HCT116 (cell line): ENCODE data around the gene CD164. TPM values are rescaled to one million over a fixed set of nuclear protein-coding genes. Genes with fewer than 3 reads are reported as not detected.
"Not testable (repeated sequence)": the region's sequence is repeated elsewhere in the genome, so short reads cannot be mapped to it uniquely, and the experiment has no call there.

Experiments used
- ATAC-seq: fragments of 200-7000 bp; cut with Tn5 transposase; 2 replicates; pipeline ENCODE4 v1.9.1; 2020; ENCODE audit warnings: mild to moderate bottlenecking, moderate library complexity
- BruUV-seq: library from RNA; stranded (reverse); fragments of 400-500 nt; replicated peaks from 2 replicates; lab custom pipeline; 2021; lab: Mats Ljungman, UMichigan
- CTCF ChIA-PET: fragments of 300-600 bp; sonication (Branson Sonifier 250); formaldehyde crosslinking; loops from one replicate; lab custom pipeline; 2021; ENCODE audit warnings: antibody characterized with exemption; lab: Charles Lee
- POLR2A ChIA-PET: fragments of 300-600, 350-600 bp; sonication (Branson Sonifier 250); formaldehyde crosslinking; loops from one replicate; lab custom pipeline; 2021; ENCODE audit warnings: antibody characterized with exemption; lab: Charles Lee
- RAD21 ChIA-PET, 2 experiments: fragments of 300-600 bp; sonication (Branson Sonifier 250); formaldehyde crosslinking; loops; one replicate each; lab custom pipeline; 2023; ENCODE audit warnings: low total read pairs in 2 of 2; ENCODE audit not compliant: uncharacterized antibody in 2 of 2, unreplicated experiment in 2 of 2, low non-redundant PET in 1 of 2; lab: Charles Lee
- DNase-seq: peaks from one replicate; pipeline ENCODE4 v3.0.0-alpha.2; 2010; ENCODE audit warnings: low read depth, low spot score
- H2AFZ ChIP-seq: fragments of 200-600 bp; shearing (Covaris generic), sonication (generic); 2 replicates; pipeline ENCODE4 v1.6.1; 2017; ENCODE audit warnings: low read depth, mixed run types, mixed read lengths, antibody characterized with exemption, low read length; ENCODE audit not compliant: poor library complexity, severe bottlenecking
- H3K27ac ChIP-seq: 2 replicates; pipeline ENCODE4 v1.5.1; 2012; ENCODE audit warnings: low read depth, low read length
- H3K27me3 ChIP-seq: fragments of 200-600 bp; sonication (generic); 2 replicates; pipeline ENCODE4 v1.6.1; 2016; ENCODE audit warnings: mixed run types, low read length, mixed read lengths; ENCODE audit not compliant: insufficient read depth
- H3K36me3 ChIP-seq, 2 experiments: fragments of 200-500 bp in 1 of 2; fragments of 200-600 bp in 1 of 2; sonication (Bioruptor generic) in 1 of 2; sonication (generic) in 1 of 2; 2 replicates each; pipeline versions ENCODE4 v1.5.1 to v1.6.1; 2014 to 2016; ENCODE audit warnings: low read length in 2 of 2, inconsistent platforms in 1 of 2, mixed read lengths in 1 of 2, mixed run types in 1 of 2; ENCODE audit not compliant: insufficient read depth in 2 of 2, control insufficient read depth in 1 of 2
- H3K4me1 ChIP-seq, 2 experiments: fragments of 200-600 bp in 1 of 2; sonication (generic) in 1 of 2; 2 replicates each; pipeline versions ENCODE4 v1.5.1 to v1.6.1; 2012 to 2017; ENCODE audit warnings: low read length in 2 of 2, inconsistent platforms in 1 of 2, mild to moderate bottlenecking in 1 of 2, mixed read lengths in 1 of 2, mixed run types in 1 of 2, moderate library complexity in 1 of 2; ENCODE audit not compliant: insufficient read depth in 2 of 2, control insufficient read depth in 1 of 2
- H3K4me2 ChIP-seq: fragments of 200-600 bp; sonication (generic); 2 replicates; pipeline ENCODE4 v1.6.1; 2017; ENCODE audit warnings: mixed run types, low read length, mixed read lengths
- H3K4me3 ChIP-seq, 2 experiments: fragments of 200-600 bp in 1 of 2; sonication (generic) in 1 of 2; replicated peaks in 1 of 2; 2 replicates each; pipeline ENCODE4 v1.5.1; 2011 to 2016; ENCODE audit warnings: low read length in 2 of 2, control low read depth in 1 of 2, low read depth in 1 of 2, mild to moderate bottlenecking in 1 of 2, mixed read lengths in 1 of 2, mixed run types in 1 of 2
- H3K79me2 ChIP-seq: fragments of 200-600 bp; sonication (generic); 2 replicates; pipeline ENCODE4 v1.6.1; 2017; ENCODE audit warnings: mild to moderate bottlenecking, mixed run types, low read length, moderate library complexity, mixed read lengths; ENCODE audit not compliant: insufficient read depth
- H3K9ac ChIP-seq: fragments of 200-600 bp; sonication (generic); 2 replicates; pipeline ENCODE4 v1.6.1; 2016; ENCODE audit warnings: low read length, mixed read lengths
- H3K9me2 ChIP-seq: fragments of 200-600 bp; sonication (generic), shearing (Covaris generic); 2 replicates; pipeline ENCODE4 v1.6.1; 2017; ENCODE audit warnings: mixed run types, mild to moderate bottlenecking, moderate library complexity; ENCODE audit not compliant: insufficient read depth
- H3K9me3 ChIP-seq, 2 experiments: fragments of 200-500 bp in 1 of 2; fragments of 200-600 bp in 1 of 2; sonication (Bioruptor generic) in 1 of 2; sonication (generic) in 1 of 2; 2 replicates each; pipeline ENCODE4 v1.6.1; 2014 to 2017; ENCODE audit warnings: low read length in 2 of 2, mixed read lengths in 2 of 2, inconsistent platforms in 1 of 2, low read depth in 1 of 2, mild to moderate bottlenecking in 1 of 2, mixed run types in 1 of 2, moderate library complexity in 1 of 2; ENCODE audit not compliant: control insufficient read depth in 1 of 2, insufficient read depth in 1 of 2
- H4K20me1 ChIP-seq: fragments of 200-600 bp; sonication (generic), shearing (Covaris generic); 2 replicates; pipeline ENCODE4 v1.6.1; 2017; ENCODE audit warnings: mixed run types, mild to moderate bottlenecking, moderate library complexity; ENCODE audit not compliant: insufficient read depth
- CBX3 ChIP-seq: IDR thresholded peaks from 2 replicates; pipeline ENCODE4 v1.6.1; 2012; ENCODE audit warnings: low read depth
- CEBPB ChIP-seq: IDR thresholded peaks from 2 replicates; pipeline ENCODE4 v1.6.1; 2012; ENCODE audit warnings: low read depth
- MAX ChIP-seq: IDR thresholded peaks from 2 replicates; pipeline ENCODE4 v1.6.1; 2012
- POLR2AphosphoS5 ChIP-seq: IDR thresholded peaks from 2 replicates; pipeline ENCODE4 v1.6.1; 2011; ENCODE audit warnings: mild to moderate bottlenecking, low read depth, low read length, moderate library complexity
- RAD21 ChIP-seq: IDR thresholded peaks from 2 replicates; pipeline ENCODE4 v1.6.1; 2012; ENCODE audit warnings: low read depth, mild to moderate bottlenecking
- SP1 ChIP-seq: IDR thresholded peaks from 2 replicates; pipeline ENCODE4 v1.6.1; 2012; ENCODE audit warnings: low read depth
- ZFX ChIP-seq: fragments of 450-650 bp; IDR thresholded peaks from 2 replicates; pipeline ENCODE4 v1.6.1; 2017
- intact Hi-C: fragments of 100-400 bp; cut with micrococcal nuclease; formaldehyde crosslinking; loops from 2 replicates; pipeline ENCODE4 v1.10.0; 2022
- total RNA-seq: library from RNA; stranded (reverse); gene quantifications from one replicate; pipeline ENCODE4 v1.2.1, GENCODE V29; 2021; ENCODE audit not compliant: unreplicated experiment

CD164 gene
- total RNA-seq, 1 experiment from 2014 or later = 171 TPM

GRCh38 chr6:109336221-109336961 is 45.9 kb downstream of the CD164 start:
- POLR2A ChIA-PET = no interaction called here

GRCh38 chr6:109333870-109334269 is 48.4 kb downstream of the CD164 start:
- peaks cover 2 to 11% of the 10 kb centered on the region in 2 experiments; a peak in 3 of 4 replicates for H3K4me1 ChIP-seq
- H3K79me2 ChIP-seq, POLR2A ChIA-PET, H3K36me3 ChIP-seq, H3K27ac ChIP-seq, DNase-seq, H3K27me3 ChIP-seq, H3K9me3 ChIP-seq, H3K9me2 ChIP-seq, BruUV-seq, H3K4me2 ChIP-seq, intact Hi-C loops, CTCF ChIA-PET, H3K9ac ChIP-seq, H2AFZ ChIP-seq, RAD21 ChIA-PET, ATAC-seq, H4K20me1 ChIP-seq, H3K4me3 ChIP-seq: not testable (repeated sequence)

More at GRCh38 chr6:109336221-109336961, 45.9 kb downstream of the CD164 start:
- Histone ChIP-seq H3K4me2 (peak overlapping the region; percentile 20; the same call in 1 of the 2 replicates), H3K79me2 (no peaks in the 10 kb centered on the region), H3K4me3 (no peak overlapping the region), H3K4me1 (peaks cover 2 to 11% of the 10 kb centered on the region in 2 experiments; a peak in 3 of 4 replicates), H3K27ac (no peak overlapping the region), H2AFZ (no peak overlapping the region), H3K27me3 (no peaks in the 10 kb centered on the region), H3K9me2 (no peaks in the 10 kb centered on the region), H4K20me1 (no peaks in the 10 kb centered on the region), H3K9me3 (no peaks in the 10 kb centered on the region), H3K9ac (no peak overlapping the region), H3K36me3 (no peaks in the 10 kb centered on the region)
- peak; percentile 67 for ATAC-seq
- intact Hi-C loops = no loop called here
- peak; percentile 12 for DNase-seq
- no TSS peak for BruUV-seq
- CTCF ChIA-PET = no interaction called here
- TF ChIP-seq ZFX (no peak), MAX (peak; percentile 90), SP1 (peak; percentile 26; the same call in 1 of the 2 replicates), RAD21 (no peak), CEBPB (peak; percentile 48), CBX3 (peak; percentile 67; the same call in 1 of the 2 replicates), POLR2AphosphoS5 (0 out of 2 replicates have a peak, but pooled peaks have one; percentile 19)
- RAD21 ChIA-PET = no interaction called here
